HepG2 (cell line): ENCODE data around the gene DDX49. TPM values are rescaled to one million over a fixed set of nuclear protein-coding genes. Genes with fewer than 3 reads are reported as not detected.
"Not testable (repeated sequence)": the region's sequence is repeated elsewhere in the genome, so short reads cannot be mapped to it uniquely, and the experiment has no call there.

Experiments used
- ETV5 ChIP-seq: IDR thresholded peaks from 2 replicates; pipeline ENCODE4 v1.6.1; 2018; ENCODE audit warnings: missing biosample characterization, missing genetic modification reagents, inconsistent platforms, borderline replicate concordance
- FOXO1 ChIP-seq: sonication (generic); formaldehyde crosslinking; IDR thresholded peaks from 2 replicates; pipeline ENCODE4 v1.4.0; 2020; ENCODE audit warnings: missing genetic modification reagents
- FOXP4 ChIP-seq: sonication (generic); formaldehyde crosslinking; IDR thresholded peaks from 2 replicates; pipeline ENCODE4 v1.4.0; 2020; ENCODE audit warnings: missing genetic modification reagents
- HNF4A ChIP-seq: sonication (generic); formaldehyde crosslinking; IDR thresholded peaks from 2 replicates; pipeline ENCODE4 v1.4.0; 2020; ENCODE audit warnings: missing genetic modification reagents
- HOXA3 ChIP-seq: sonication (generic); formaldehyde crosslinking; IDR thresholded peaks from 2 replicates; pipeline ENCODE4 v1.5.0; 2020; ENCODE audit warnings: missing genetic modification reagents
- NR2C2 ChIP-seq: sonication (generic); formaldehyde crosslinking; IDR thresholded peaks from 2 replicates; pipeline ENCODE4 v1.4.0; 2020; ENCODE audit warnings: missing genetic modification reagents, mild to moderate bottlenecking, moderate library complexity, borderline replicate concordance
- NR2F1 ChIP-seq, 2 experiments: fragments of 450-650 bp in 1 of 2; formaldehyde crosslinking in 1 of 2; IDR thresholded peaks; 2 replicates each; pipeline versions ENCODE4 v1.5.0 to v1.6.1; 2016 to 2020; ENCODE audit warnings: mild to moderate bottlenecking in 1 of 2, missing compliant biosample characterization in 1 of 2, missing genetic modification reagents in 1 of 2, moderate library complexity in 1 of 2
- RARA ChIP-seq: IDR thresholded peaks from 2 replicates; pipeline ENCODE4 v1.6.1; 2016; ENCODE audit warnings: missing genetic modification reagents, missing compliant biosample characterization
- RXRB ChIP-seq: IDR thresholded peaks from 2 replicates; pipeline ENCODE4 v1.6.1; 2016; ENCODE audit warnings: borderline replicate concordance, missing genetic modification reagents, missing compliant biosample characterization
- SALL1 ChIP-seq: sonication (generic); formaldehyde crosslinking; IDR thresholded peaks from 2 replicates; pipeline ENCODE4 v1.8.0; 2022; ENCODE audit warnings: mild to moderate bottlenecking, missing genetic modification reagents
- SAP130 ChIP-seq: IDR thresholded peaks from 2 replicates; pipeline ENCODE4 v1.6.1; 2016; ENCODE audit warnings: low read depth
- SOX5 ChIP-seq: IDR thresholded peaks from 2 replicates; pipeline ENCODE4 v1.6.1; 2016; ENCODE audit warnings: borderline replicate concordance
- SOX6 ChIP-seq, 2 experiments: fragments of 450-650 bp in 1 of 2; sonication (generic) in 1 of 2; formaldehyde crosslinking in 1 of 2; IDR thresholded peaks; 2 replicates each; pipeline versions ENCODE4 v1.4.0 to v1.6.1; 2017 to 2020; ENCODE audit warnings: antibody characterized with exemption in 1 of 2, mild to moderate bottlenecking in 1 of 2, missing genetic modification reagents in 1 of 2
- TRIM24 ChIP-seq: sonication (generic); formaldehyde crosslinking; IDR thresholded peaks from 2 replicates; pipeline ENCODE4 v1.8.0; 2022; ENCODE audit warnings: mild to moderate bottlenecking, missing genetic modification reagents
- ZGPAT ChIP-seq: IDR thresholded peaks from 2 replicates; pipeline ENCODE4 v1.6.1; 2016; ENCODE audit warnings: mild to moderate bottlenecking
- ZNF292 ChIP-seq: sonication (generic); formaldehyde crosslinking; IDR thresholded peaks from 2 replicates; pipeline ENCODE4 v1.8.1; 2022; ENCODE audit warnings: mild to moderate bottlenecking, low read depth, missing genetic modification reagents, borderline replicate concordance
- ZNF687 ChIP-seq: sonication (generic); formaldehyde crosslinking; IDR thresholded peaks from 2 replicates; pipeline ENCODE4 v1.5.1; 2020; ENCODE audit warnings: mild to moderate bottlenecking, missing genetic modification reagents, moderate library complexity
- ZNF770 ChIP-seq: sonication (generic); formaldehyde crosslinking; IDR thresholded peaks from 2 replicates; pipeline ENCODE4 v1.5.0; 2020; ENCODE audit warnings: mild to moderate bottlenecking, missing genetic modification reagents
- ZNF792 ChIP-seq: IDR thresholded peaks from 2 replicates; pipeline ENCODE4 v1.6.1; 2016
- polyA plus RNA-seq, 8 experiments: library from polyadenylated mRNA; depleted of rRNA in 3 of 8; stranded (reverse) in 7 of 8; unstranded in 1 of 8; fragments of >200 nt; fragmentation: Illumina TruSeq in 4 of 8; extraction: Trizol in 4 of 8; gene quantifications; 2 replicates each; pipeline versions ENCODE4 v1.2.1 to v1.2.3, GENCODE V29; 2011 to 2016; ENCODE audit warnings: low read depth in 4 of 8, missing spikeins in 1 of 8, mixed read lengths in 1 of 8; ENCODE audit not compliant: insufficient read depth in 1 of 8
- total RNA-seq, 5 experiments: library from RNA; depleted of rRNA; stranded (reverse); fragments of >200 nt; fragmentation: Illumina TruSeq; extraction: Trizol; gene quantifications; 2 replicates each; pipeline ENCODE4 v1.2.3, GENCODE V29; 2016; ENCODE audit warnings: low read depth in 1 of 5

Gene DDX49
- total and polyA plus RNA-seq, 2 of the 13 experiments (the other 11 are each of a cell fraction or from before 2014, with no cell fraction given) = 27.0 to 46.2 TPM

GRCh38 chr19:18952364-18953003 is 33.0 kb downstream of the DDX49 start (continued):
- TF ChIP-seq FOXO1 (CRISPR knock-in tag) = peak; percentile 17; the same call in 1 of the 2 replicates
- peak; percentile 45; the same call in 1 of the 2 replicates for TF ChIP-seq HOXA3 (CRISPR knock-in tag)
- TF ChIP-seq SOX6 (IDR thresholded peaks at IDR 0.05) = not testable (repeated sequence)
- TF ChIP-seq SOX6 (CRISPR knock-in tag; IDR thresholded peaks at IDR 0.05) = peak; percentile 50; the same call in 1 of the 2 replicates
- peak; percentile 84 for TF ChIP-seq ZNF770
- TF ChIP-seq ZNF687 (CRISPR knock-in tag) = peak; percentile 42
- peak; percentile 59 for TF ChIP-seq HNF4A (CRISPR knock-in tag)
- peak; percentile 72 for TF ChIP-seq RXRB (CRISPR knock-in tag)
- TF ChIP-seq ETV5 (CRISPR knock-in tag) = peak; percentile 79; the same call in 1 of the 2 replicates
- TF ChIP-seq ZNF292 (CRISPR knock-in tag) = peak; percentile 23; the same call in 1 of the 2 replicates
- 0 out of 2 replicates have a peak, but pooled peaks have one; percentile 46 for TF ChIP-seq TRIM24 (CRISPR knock-in tag)
- TF ChIP-seq SOX5 (CRISPR knock-in tag) = peak; percentile 39; the same call in 1 of the 2 replicates
- TF ChIP-seq SAP130 (CRISPR knock-in tag) = peak; percentile 51; the same call in 1 of the 2 replicates
- TF ChIP-seq RARA (CRISPR knock-in tag) = peak; percentile 81
- 0 out of 2 replicates have a peak, but pooled peaks have one; percentile 49 for TF ChIP-seq ZNF792
- 0 out of 2 replicates have a peak, but pooled peaks have one; percentile 42 for TF ChIP-seq NR2C2
- 0 out of 2 replicates have a peak, but pooled peaks have one; percentile 13 for TF ChIP-seq FOXP4 (CRISPR knock-in tag)
- peak in 1 of 2 experiments; percentile 26; a peak in 1 of 4 replicates for TF ChIP-seq NR2F1 (CRISPR knock-in tag; IDR thresholded peaks at IDR 0.05)
- TF ChIP-seq ZGPAT (CRISPR knock-in tag) = 0 out of 2 replicates have a peak, but pooled peaks have one; percentile 15
- peak; percentile 52; the same call in 1 of the 2 replicates for TF ChIP-seq SALL1 (CRISPR knock-in tag)
